Fibroblast of skin of back (primary cell): ENCODE data around the gene GTF3C1.

Source experiments
- DNase-seq: peaks from one replicate; pipeline ENCODE4 v3.0.0-alpha.2; 2013

GTF3C1 gene

GRCh38 chr16:27566417-27566816 lies 16.7 kb upstream of the GTF3C1 start:
- no peak for DNase-seq

DNA sequence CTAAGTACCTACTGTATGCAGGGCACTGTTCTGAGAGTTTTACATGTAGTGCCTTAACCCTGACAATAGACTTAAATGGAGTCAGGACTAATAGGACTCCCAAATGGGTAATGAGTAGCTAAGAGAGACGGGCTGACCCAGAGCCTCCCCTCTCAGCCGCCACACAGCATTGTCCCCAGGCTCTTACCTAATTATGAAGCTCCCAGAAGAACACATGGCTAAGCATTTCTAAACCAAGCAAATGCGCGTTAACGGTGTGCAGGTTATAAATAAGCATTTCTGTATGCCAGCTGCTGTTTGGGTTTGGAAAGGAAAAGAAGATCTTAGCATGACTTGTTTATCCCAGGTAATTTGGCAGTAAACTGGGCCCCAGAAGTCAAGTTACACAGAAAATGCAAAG lies 14.5 kb upstream of the GTF3C1 start:
- DNase-seq = no peak

- no peak for DNase-seq
Observed at GRCh38 chr16:27561216-27561615, 11.5 kb upstream of the GTF3C1 start.

GRCh38 chr16:27558932-27559331 lies 9.2 kb upstream of the GTF3C1 start:
- no peak for DNase-seq

DNA sequence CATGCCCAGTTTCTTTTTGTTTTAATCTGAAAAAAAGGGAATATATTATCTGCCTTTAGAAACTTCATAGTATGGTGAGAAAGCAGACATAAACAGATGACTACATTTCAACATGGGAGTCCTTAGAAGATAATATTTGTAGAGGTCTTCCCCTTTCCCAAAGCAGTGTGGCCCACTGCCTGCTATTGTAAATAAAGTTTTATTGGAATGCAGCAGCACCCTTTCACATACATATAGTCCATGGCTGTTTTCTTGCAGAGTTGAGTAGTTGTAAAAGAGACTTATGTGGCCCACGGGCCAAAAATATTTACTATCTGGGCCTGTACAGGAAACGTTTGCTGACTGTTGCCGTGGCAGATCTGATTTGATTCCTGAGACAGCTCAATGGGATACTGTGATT lies 8.7 kb upstream of the GTF3C1 start:
- DNase-seq = no peak

DNA sequence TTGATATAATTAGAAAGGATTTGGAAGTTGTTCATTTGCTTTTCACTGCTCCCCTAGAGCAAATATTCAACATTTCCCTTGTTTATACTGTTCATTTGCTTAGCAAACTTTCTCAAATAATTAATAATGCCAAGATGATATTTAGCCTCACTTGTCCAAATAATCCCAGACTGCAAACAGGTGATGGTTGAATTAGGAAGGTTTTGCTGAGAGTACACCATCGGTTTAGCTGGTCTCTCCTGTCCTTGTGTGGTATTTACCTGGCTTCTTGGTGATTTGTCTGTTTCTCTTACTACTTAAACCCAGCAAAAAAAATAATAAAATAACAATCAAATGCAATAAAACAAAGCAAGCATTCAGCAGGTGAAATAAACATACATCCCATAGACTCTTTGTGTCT lies 6.8 kb upstream of the GTF3C1 start:
- no peak for DNase-seq

- DNase-seq = peak; percentile 30
Observed at GRCh38 chr16:27551036-27551435, 1.3 kb upstream of the GTF3C1 start.

GRCh38 chr16:27550582-27550920 lies 838 bp upstream of the GTF3C1 start:
- no peak for DNase-seq

DNA sequence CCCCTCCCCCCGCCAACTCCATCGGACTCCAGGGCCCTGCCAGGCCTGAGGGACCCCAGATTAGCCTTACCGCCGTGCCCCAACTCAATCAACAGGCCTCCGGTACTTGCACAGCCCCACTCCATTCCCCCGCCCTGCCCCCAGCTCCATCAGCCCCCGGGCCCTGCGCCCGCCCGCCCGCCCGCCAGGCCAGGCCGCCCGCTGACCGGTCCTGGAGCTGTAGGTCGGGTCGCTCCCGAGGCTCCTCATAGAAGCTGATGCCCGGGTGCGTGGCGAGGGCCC lies 308 bp downstream of the GTF3C1 start:
- peak; percentile 16 for DNase-seq

GRCh38 chr16:27547851-27548250 lies 1.9 kb downstream of the GTF3C1 start:
- no peak for DNase-seq

DNA sequence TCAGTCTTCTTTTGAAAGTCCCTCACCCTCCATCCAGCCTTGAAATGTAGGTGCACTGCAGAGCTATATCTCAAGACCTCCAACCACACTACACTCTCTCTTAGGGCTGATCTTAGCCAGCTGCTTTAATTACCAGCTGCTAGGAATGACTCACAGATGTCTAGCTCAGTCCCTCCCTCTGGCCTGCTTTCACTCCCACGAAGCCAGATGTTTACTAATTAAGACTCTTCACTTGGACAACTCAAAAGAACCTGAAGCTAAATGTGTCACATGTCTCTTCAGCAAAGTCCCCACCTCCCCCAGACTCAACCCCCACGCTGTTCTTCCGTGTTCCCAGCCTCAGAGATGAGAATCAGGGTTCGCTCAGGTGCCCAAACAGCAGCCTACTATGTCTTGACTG lies 2.6 kb downstream of the GTF3C1 start:
- peak; percentile 42 for DNase-seq

DNA sequence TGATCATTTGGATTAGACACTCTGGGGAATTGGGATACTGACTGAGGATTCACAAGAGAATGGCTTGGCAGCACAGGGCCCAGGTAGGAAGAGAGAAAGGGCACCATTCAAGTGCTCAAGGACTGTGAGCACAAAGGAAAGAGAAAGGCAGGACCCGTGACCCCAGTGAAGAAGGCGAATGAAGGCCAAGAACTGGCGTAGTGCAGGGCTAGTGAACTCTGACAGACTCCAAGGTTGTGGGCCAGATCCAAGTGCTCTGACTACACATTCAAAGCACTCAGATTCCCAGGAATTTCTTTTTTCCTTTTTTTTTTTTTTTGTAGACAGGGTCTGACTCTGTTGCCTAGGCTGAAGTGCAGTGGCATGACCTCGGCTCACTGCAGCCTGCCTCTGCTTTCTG lies 5.0 kb downstream of the GTF3C1 start:
- DNase-seq = no peak

- no peak for DNase-seq
Observed at GRCh38 chr16:27543801-27544200, 5.9 kb downstream of the GTF3C1 start.

DNA sequence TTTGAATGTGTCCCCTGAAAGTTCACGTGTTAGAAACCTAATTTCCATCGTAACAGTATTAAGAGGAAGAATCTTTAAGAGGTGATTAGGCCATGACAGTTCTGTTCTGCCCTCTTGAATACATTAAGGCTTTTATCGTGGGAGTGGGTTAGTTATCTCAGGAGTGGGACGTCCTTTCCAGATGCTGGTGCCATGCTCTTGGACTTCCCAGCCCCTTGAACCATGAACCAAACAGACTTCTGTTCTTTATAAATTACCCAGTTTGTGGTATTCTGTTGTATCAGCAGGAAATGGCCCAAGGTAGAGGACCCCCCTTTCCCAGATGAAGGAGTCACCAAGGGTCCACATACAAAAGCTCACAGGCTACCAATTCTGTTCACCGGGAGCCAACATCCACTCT lies 10.1 kb downstream of the GTF3C1 start:
- DNase-seq = no peak

GRCh38 chr16:27539120-27539519 lies 10.6 kb downstream of the GTF3C1 start:
- no peak for DNase-seq

- no peak for DNase-seq
Observed at GRCh38 chr16:27538528-27538927, 11.2 kb downstream of the GTF3C1 start.

- no peak for DNase-seq
Observed at GRCh38 chr16:27534256-27534655, 15.5 kb downstream of the GTF3C1 start.

DNA sequence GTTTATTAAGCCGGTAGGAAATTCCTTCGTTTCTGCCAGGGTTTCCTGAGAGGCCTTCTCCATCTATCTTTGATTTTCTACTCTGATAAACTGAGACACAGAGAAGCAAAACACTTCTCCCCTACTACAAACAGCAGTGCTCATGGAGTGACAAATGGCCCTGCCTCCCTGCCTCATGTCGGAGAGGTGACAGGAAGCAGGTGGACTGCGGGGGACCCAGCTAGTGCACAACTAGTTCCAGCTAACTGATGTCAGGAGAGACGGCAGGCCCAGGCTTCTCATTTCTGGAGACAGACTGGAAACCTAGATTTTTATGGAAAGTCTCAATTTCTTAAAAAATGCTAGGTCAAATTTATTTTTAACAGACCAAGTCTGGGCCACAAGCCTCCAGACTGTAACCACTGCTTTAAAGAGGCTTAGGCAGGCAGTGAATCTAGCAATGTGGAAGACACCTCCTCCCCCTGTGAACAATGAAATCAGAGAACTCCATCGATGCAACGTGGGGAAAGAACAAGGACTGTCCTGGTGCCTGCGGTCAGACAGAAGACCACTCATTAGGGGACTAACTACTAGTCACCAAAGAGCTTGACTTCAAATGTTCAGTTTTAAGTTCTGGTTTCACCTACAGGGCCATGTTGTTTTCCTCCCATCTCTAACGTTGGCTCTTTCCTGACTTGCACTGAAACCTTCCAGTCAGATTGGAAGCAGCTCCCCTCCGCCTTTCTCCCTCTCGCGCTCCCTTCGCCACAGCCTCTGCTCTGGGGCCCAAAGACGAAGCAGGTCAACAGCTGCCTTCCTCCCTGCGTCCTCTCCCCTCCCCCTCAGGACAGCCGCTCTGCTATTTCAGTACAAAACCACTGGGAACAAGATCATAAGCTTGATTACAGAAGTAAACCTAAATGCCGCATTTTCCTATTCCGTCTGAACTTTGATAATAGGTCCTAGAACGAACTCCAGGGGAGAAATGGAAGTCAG lies 17.6 kb downstream of the GTF3C1 start:
- no peak for DNase-seq

GRCh38 chr16:27531186-27531585 lies 18.5 kb downstream of the GTF3C1 start:
- DNase-seq = no peak

GRCh38 chr16:27529962-27530361 lies 19.8 kb downstream of the GTF3C1 start:
- peak; percentile 94 for DNase-seq

DNA sequence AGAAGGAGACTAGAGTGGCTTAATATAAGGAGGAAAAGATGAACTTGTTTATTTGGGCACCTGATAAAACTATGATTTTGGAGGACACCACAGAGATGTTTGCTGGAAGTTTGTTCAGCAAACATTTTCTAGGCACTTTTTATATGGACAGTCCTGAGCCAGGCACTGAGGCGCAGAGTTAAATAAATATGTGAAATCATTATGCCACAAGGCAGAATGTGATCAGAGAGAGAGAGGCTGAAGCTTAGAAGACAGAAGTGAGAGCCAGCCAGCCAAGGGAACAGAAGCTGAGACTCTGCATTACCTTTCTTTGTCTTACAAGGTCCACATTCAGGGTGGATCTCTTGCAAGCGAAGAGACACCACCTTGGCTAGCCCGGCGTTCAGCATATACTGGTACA lies 21.4 kb downstream of the GTF3C1 start:
- DNase-seq = no peak

DNA sequence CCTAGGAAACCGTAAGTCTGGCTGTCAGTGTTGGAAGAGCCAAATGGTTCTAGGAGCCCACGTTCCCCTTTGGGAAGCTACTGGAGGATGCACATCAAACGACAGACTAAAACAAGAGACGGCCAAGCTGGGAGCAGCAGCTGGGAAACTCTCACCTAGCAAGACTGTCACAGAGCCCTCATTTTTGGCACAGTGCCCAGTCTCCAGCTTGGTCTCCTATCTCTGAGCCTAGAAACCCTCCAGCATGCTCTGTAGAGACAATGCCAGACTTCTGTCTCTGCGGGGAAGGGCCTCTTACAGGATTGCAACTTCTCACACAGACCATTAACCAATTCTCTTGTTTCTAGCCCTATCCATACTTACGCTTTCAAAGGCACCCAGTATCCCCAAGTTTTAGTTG lies 23.5 kb downstream of the GTF3C1 start:
- DNase-seq = no peak

GRCh38 chr16:27522173-27522707 lies 27.5 kb downstream of the GTF3C1 start:
- no peak for DNase-seq

GRCh38 chr16:27520982-27521673 lies 28.6 kb downstream of the GTF3C1 start:
- DNase-seq = peak; percentile 26
